SK-N-SH treated with all-trans-retinoic acid at 6 μM for 48 hours (cell line): ENCODE results near the gene HOXB7.

Experiments
- ATAC-seq: fragments of 200-7000 bp; cut with Tn5 transposase; 3 replicates; pipeline ENCODE4 v1.9.1; 2020; ENCODE audit warnings: mild to moderate bottlenecking, moderate library complexity
- ARNTL ChIP-seq: fragments of 450-650 bp; formaldehyde crosslinking; IDR thresholded peaks from 2 replicates; pipeline ENCODE4 v1.5.0; 2020; ENCODE audit warnings: low read depth, mild to moderate bottlenecking, moderate library complexity, borderline replicate concordance
- BACH2 ChIP-seq: fragments of 250-450 bp; sonication (Bioruptor Pico); IDR thresholded peaks from 2 replicates; pipeline ENCODE4 v1.9.0; 2021; ENCODE audit warnings: mild to moderate bottlenecking, borderline replicate concordance
- CSDC2 ChIP-seq: fragments of 250-450 bp; sonication (Bioruptor Pico); IDR thresholded peaks from 2 replicates; pipeline ENCODE4 v1.5.0; 2020; ENCODE audit warnings: mild to moderate bottlenecking, moderate library complexity
- ESRRG ChIP-seq: fragments of 250-450 bp; sonication (Bioruptor Pico); IDR thresholded peaks from 2 replicates; pipeline ENCODE4 v1.6.1; 2021; ENCODE audit warnings: mild to moderate bottlenecking
- GLIS3 ChIP-seq: fragments of 250-450 bp; sonication (Bioruptor Pico); IDR thresholded peaks from 2 replicates; pipeline ENCODE4 v1.5.0; 2020; ENCODE audit warnings: mild to moderate bottlenecking, moderate library complexity
- ISL1 ChIP-seq: fragments of 250-450 bp; sonication (Bioruptor Pico); IDR thresholded peaks from 2 replicates; pipeline ENCODE4 v2.1.2; 2022; ENCODE audit warnings: mild to moderate bottlenecking, moderate library complexity
- OSR1 ChIP-seq: fragments of 250-450 bp; sonication (Bioruptor Pico); IDR thresholded peaks from 2 replicates; pipeline ENCODE4 v1.8.0; 2022; ENCODE audit warnings: moderate library complexity, mild to moderate bottlenecking, inconsistent platforms
- PPARA ChIP-seq: fragments of 250-450 bp; sonication (Bioruptor Pico); IDR thresholded peaks from 2 replicates; pipeline ENCODE4 v1.5.0; 2020; ENCODE audit warnings: mild to moderate bottlenecking, borderline replicate concordance
- RARB ChIP-seq: fragments of 250-450 bp; sonication (Bioruptor Pico); IDR thresholded peaks from 2 replicates; pipeline ENCODE4 v1.8.0; 2021; ENCODE audit warnings: mild to moderate bottlenecking, moderate library complexity
- TCF4 ChIP-seq: fragments of 250-450 bp; sonication (Bioruptor Pico); IDR thresholded peaks from 2 replicates; pipeline ENCODE4 v1.8.0; 2021; ENCODE audit warnings: mild to moderate bottlenecking, moderate library complexity, borderline replicate concordance
- TOX ChIP-seq: fragments of 250-450 bp; sonication (Bioruptor Pico); IDR thresholded peaks from 2 replicates; pipeline ENCODE4 v1.8.0; 2021; ENCODE audit warnings: mild to moderate bottlenecking, moderate library complexity, borderline replicate concordance
- ZC3H10 ChIP-seq: fragments of 250-450 bp; sonication (Bioruptor Pico); IDR thresholded peaks from 2 replicates; pipeline ENCODE4 v1.5.1; 2021; ENCODE audit warnings: mild to moderate bottlenecking, moderate library complexity
- ZFP30 ChIP-seq: fragments of 450-650 bp; formaldehyde crosslinking; IDR thresholded peaks from 2 replicates; pipeline ENCODE4 v1.5.0; 2022; ENCODE audit warnings: mild to moderate bottlenecking, moderate library complexity
- ZNF565 ChIP-seq: fragments of 450-650 bp; formaldehyde crosslinking; conservative IDR thresholded peaks from 2 replicates; pipeline ENCODE4 v1.5.0; 2020; ENCODE audit warnings: low read depth, mild to moderate bottlenecking, moderate library complexity
- ZNF8 ChIP-seq: fragments of 450-650 bp; formaldehyde crosslinking; IDR thresholded peaks from 2 replicates; pipeline ENCODE4 v1.5.0; 2020; ENCODE audit warnings: mild to moderate bottlenecking, moderate library complexity
- TF ChIP-seq, protein P1 (sequence below): fragments of 250-450 bp; sonication (Bioruptor Pico); IDR thresholded peaks from 2 replicates; pipeline ENCODE4 v1.8.0; 2021; ENCODE audit warnings: low read depth, mild to moderate bottlenecking, moderate library complexity, borderline replicate concordance
- TF ChIP-seq, protein P2 (sequence below): fragments of 250-450 bp; sonication (Bioruptor Pico); IDR thresholded peaks from 2 replicates; pipeline ENCODE4 v1.5.0; 2020; ENCODE audit warnings: mild to moderate bottlenecking, moderate library complexity
- TF ChIP-seq, protein P3 (sequence below): fragments of 250-450 bp; sonication (Bioruptor Pico); IDR thresholded peaks from 2 replicates; pipeline ENCODE4 v1.5.1; 2020; ENCODE audit warnings: low read depth, mild to moderate bottlenecking, moderate library complexity
- TF ChIP-seq, protein P4 (sequence below): fragments of 250-450 bp; sonication (Bioruptor Pico); IDR thresholded peaks from 2 replicates; pipeline ENCODE4 v1.5.1; 2021; ENCODE audit warnings: mild to moderate bottlenecking, moderate library complexity

Gene HOXB7

DNA sequence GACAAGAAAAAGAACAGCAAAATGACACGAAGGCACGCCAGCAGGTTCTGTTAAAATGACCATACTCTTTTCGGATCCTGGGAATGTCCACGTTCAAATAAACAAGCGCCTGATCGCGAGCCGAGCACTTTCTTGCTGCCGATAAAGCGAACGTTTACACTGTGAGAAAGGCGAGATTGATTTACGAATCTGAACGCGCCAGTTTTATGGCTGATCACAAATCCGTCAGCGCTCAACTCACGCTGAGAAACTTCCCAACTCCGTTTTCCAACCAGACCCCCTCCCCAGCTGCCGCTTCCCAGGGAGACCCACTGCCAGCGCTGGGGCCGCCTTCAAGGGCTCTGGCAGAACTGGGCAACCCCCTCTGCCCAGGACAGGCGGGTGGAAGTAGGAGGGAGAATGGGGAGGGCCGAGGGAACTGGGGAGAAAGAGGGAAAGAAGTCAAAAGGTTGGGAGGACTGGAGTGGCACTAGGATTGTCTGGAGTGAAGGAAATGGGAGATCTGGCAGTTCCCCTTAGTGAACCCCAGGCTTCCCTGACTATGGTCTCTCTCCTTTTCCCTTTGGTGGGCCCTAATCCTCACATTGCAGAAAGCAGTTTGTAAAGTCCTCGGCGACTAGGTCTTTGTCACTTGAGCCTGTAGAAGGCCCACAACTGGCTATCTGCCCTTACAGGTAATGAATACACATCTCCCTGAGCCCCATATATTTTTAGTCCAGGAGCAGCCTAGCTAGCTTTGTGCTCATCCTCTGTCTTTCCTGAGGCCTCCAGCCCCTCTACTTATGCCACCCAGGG lies 39.6 kb downstream of the HOXB7 start:
- TF ChIP-seq ZFP30 (CRISPR knock-in tag) (no peak), ISL1 (no peak), GLIS3 (no peak)
- no peak for ATAC-seq

DNA sequence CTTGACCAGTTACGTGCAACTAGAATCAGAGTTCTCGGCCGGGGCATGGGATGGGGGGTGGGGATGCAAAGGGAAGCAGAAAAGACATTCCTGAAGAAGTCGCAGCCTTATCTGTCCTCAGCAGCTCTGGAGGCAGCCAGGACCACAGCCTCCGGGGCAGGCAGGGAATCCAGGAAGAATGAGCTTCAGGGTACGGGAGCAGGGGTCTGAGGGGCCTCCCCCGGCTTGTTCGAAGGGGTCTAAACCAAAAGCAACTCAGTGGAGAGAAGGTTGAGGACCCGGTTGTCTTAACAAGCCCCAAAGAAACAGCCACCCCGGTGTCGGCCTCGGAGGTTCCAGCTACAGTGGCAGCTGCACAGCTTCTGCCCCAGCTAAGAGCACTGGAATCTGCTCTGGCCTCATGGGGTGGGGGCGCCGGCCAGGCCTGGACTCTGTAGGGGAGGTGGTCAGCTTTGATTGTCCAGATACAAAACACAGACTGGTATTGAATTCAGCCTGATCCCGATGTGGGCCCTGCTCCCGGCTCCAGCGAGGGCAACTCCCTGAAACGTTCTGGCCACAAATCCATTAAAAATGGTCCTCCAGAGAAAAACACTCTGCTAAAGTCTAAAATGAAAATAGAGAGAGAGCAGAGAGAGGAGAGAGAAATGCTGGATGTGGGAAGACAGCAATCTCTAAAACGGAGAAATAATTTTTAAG lies 40.3 kb downstream of the HOXB7 start:
- ATAC-seq = no peak; the same call in 2 of the 3 replicates

DNA sequence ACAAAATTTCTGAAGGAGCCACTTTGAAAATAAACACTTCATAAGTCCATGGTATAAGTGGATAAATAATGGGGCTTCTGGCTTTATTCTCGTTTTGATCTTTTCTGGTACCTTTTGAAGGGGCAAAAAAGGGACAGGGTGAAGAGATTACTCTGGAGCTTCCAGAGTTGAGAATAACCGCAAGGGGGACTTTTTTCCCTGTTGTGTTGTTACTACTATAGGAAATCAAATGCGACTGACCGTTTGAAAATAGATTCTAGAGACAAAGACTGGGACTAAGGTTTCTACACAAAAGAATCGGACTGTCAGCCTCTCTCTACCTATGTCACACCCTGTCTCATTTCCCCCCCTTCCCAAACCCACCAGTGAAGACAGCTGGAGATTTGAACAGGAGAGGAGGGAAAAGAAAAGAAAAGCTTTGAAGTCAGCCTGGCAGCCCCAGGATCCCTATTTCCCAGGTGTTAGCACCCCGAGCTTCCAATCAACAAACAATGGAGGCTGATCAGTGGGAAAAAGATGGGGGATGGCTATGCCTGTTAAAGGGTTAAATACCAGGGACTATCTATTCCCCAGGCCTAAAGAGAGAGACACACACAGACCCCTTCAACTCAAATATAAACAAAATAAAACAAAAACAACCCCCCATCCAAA lies 41.0 kb downstream of the HOXB7 start:
- no peak for ATAC-seq
- no peak for TF ChIP-seq TCF4 (CRISPR knock-in tag)
- no peak for TF ChIP-seq ISL1

More for the DNA sequence above, 40.3 kb downstream of the HOXB7 start:
- TF ChIP-seq, protein P1, sequence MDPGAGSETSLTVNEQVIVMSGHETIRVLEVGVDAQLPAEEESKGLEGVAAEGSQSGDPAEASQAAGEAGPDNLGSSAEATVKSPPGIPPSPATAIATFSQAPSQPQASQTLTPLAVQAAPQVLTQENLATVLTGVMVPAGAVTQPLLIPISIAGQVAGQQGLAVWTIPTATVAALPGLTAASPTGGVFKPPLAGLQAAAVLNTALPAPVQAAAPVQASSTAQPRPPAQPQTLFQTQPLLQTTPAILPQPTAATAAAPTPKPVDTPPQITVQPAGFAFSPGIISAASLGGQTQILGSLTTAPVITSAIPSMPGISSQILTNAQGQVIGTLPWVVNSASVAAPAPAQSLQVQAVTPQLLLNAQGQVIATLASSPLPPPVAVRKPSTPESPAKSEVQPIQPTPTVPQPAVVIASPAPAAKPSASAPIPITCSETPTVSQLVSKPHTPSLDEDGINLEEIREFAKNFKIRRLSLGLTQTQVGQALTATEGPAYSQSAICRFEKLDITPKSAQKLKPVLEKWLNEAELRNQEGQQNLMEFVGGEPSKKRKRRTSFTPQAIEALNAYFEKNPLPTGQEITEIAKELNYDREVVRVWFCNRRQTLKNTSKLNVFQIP (CRISPR knock-in tag) = no peak
- TF ChIP-seq, protein P2, sequence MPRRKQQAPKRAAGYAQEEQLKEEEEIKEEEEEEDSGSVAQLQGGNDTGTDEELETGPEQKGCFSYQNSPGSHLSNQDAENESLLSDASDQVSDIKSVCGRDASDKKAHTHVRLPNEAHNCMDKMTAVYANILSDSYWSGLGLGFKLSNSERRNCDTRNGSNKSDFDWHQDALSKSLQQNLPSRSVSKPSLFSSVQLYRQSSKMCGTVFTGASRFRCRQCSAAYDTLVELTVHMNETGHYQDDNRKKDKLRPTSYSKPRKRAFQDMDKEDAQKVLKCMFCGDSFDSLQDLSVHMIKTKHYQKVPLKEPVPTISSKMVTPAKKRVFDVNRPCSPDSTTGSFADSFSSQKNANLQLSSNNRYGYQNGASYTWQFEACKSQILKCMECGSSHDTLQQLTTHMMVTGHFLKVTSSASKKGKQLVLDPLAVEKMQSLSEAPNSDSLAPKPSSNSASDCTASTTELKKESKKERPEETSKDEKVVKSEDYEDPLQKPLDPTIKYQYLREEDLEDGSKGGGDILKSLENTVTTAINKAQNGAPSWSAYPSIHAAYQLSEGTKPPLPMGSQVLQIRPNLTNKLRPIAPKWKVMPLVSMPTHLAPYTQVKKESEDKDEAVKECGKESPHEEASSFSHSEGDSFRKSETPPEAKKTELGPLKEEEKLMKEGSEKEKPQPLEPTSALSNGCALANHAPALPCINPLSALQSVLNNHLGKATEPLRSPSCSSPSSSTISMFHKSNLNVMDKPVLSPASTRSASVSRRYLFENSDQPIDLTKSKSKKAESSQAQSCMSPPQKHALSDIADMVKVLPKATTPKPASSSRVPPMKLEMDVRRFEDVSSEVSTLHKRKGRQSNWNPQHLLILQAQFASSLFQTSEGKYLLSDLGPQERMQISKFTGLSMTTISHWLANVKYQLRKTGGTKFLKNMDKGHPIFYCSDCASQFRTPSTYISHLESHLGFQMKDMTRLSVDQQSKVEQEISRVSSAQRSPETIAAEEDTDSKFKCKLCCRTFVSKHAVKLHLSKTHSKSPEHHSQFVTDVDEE (CRISPR knock-in tag) = no peak
- TF ChIP-seq ZC3H10 (no peak), TCF4 (CRISPR knock-in tag) (no peak), ZFP30 (CRISPR knock-in tag) (no peak), ISL1 (no peak), RARB (CRISPR knock-in tag) (no peak), OSR1 (CRISPR knock-in tag) (no peak), CSDC2 (CRISPR knock-in tag) (no peak), ZNF565 (CRISPR knock-in tag) (no peak), ZNF8 (no peak), TOX (CRISPR knock-in tag) (no peak), ESRRG (CRISPR knock-in tag) (no peak), BACH2 (CRISPR knock-in tag) (no peak), PPARA (CRISPR knock-in tag) (no peak)
- TF ChIP-seq, protein P3, sequence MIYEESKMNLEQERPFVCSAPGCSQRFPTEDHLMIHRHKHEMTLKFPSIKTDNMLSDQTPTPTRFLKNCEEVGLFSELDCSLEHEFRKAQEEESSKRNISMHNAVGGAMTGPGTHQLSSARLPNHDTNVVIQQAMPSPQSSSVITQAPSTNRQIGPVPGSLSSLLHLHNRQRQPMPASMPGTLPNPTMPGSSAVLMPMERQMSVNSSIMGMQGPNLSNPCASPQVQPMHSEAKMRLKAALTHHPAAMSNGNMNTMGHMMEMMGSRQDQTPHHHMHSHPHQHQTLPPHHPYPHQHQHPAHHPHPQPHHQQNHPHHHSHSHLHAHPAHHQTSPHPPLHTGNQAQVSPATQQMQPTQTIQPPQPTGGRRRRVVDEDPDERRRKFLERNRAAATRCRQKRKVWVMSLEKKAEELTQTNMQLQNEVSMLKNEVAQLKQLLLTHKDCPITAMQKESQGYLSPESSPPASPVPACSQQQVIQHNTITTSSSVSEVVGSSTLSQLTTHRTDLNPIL = no peak
- TF ChIP-seq, protein P4, sequence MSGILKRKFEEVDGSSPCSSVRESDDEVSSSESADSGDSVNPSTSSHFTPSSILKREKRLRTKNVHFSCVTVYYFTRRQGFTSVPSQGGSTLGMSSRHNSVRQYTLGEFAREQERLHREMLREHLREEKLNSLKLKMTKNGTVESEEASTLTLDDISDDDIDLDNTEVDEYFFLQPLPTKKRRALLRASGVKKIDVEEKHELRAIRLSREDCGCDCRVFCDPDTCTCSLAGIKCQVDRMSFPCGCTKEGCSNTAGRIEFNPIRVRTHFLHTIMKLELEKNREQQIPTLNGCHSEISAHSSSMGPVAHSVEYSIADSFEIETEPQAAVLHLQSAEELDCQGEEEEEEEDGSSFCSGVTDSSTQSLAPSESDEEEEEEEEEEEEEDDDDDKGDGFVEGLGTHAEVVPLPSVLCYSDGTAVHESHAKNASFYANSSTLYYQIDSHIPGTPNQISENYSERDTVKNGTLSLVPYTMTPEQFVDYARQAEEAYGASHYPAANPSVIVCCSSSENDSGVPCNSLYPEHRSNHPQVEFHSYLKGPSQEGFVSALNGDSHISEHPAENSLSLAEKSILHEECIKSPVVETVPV (CRISPR knock-in tag) = no peak

DNA sequence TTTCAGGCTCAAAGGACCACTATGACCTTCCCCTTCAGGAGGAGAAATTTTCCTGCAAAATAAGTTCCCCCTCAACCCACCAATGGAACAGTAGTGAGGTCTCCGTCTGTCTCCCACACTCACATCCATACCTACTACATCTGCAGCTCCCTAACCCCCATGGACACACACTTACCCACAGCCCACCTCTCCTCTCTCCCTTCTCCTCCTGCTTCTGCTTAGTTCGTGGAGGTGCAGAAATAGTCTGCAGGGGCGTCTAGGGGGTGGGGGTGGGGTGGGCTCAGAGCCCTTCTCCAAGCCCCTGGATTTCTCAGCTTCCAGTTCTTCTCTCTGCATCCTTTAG lies 41.6 kb downstream of the HOXB7 start:
- no peak for ATAC-seq

More for the DNA sequence above, 41.6 kb downstream of the HOXB7 start:
- TF ChIP-seq OSR1 (CRISPR knock-in tag) = no peak
- TF ChIP-seq, protein P1 (CRISPR knock-in tag) = no peak
- no peak for TF ChIP-seq ISL1
- no peak for TF ChIP-seq ARNTL
- no peak for TF ChIP-seq CSDC2 (CRISPR knock-in tag)
- TF ChIP-seq ZC3H10 = no peak
